H1 (cell line): ENCODE data around the gene IFT43. TPM values are rescaled to one million over a fixed set of nuclear protein-coding genes. Genes with fewer than 3 reads are reported as not detected.

Experiments used
- CREB1 ChIP-seq: IDR thresholded peaks from 2 replicates; pipeline ENCODE4 v1.6.1; 2012; ENCODE audit warnings: inconsistent platforms
- POLR2AphosphoS5 ChIP-seq: IDR thresholded peaks from 2 replicates; pipeline ENCODE4 v1.6.1; 2011; ENCODE audit warnings: low read depth, low read length
- SP1 ChIP-seq: IDR thresholded peaks from 2 replicates; pipeline ENCODE4 v1.6.1; 2011; ENCODE audit warnings: low read depth, low read length
- TAF7 ChIP-seq: optimal IDR thresholded peaks from 2 replicates; pipeline ENCODE3; 2011; ENCODE audit warnings: low read depth, mild to moderate bottlenecking, inconsistent platforms, low read length, moderate library complexity, borderline replicate concordance
- YY1 ChIP-seq: IDR thresholded peaks from 2 replicates; pipeline ENCODE4 v1.6.1; 2011; ENCODE audit warnings: low read depth, mild to moderate bottlenecking, low read length
- polyA plus RNA-seq, 7 experiments: library from polyadenylated mRNA; depleted of rRNA in 3 of 7; stranded (reverse) in 5 of 7; unstranded in 2 of 7; fragments of >200 nt in 5 of 7; fragments of 200-250 nt in 2 of 7; gene quantifications; 1 replicate in 5 of 7; 2 replicates in 1 of 7; 4 replicates in 1 of 7; pipeline versions ENCODE4 v1.2.1 to v1.2.3, GENCODE V29; 2011 to 2013; ENCODE audit warnings: missing spikeins in 2 of 7, mixed read lengths in 2 of 7
- total RNA-seq: library from RNA; stranded (reverse); fragmentation: NEBNext Ultra II Directional; extraction: Animal tissue kit (Norgen Biotek cat#: 25700); gene quantifications from 2 replicates; pipeline ENCODE4 v1.2.1, GENCODE V29; 2021
- TF ChIP-seq, protein P1 (sequence below), 3 experiments: IDR thresholded peaks; 1 replicate in 2 of 3; 2 replicates in 1 of 3; pipeline versions ENCODE4 v1.5.1 to v1.6.1; 2011; ENCODE audit warnings: low read length in 3 of 3, mild to moderate bottlenecking in 3 of 3, inconsistent platforms in 2 of 3, low read depth in 1 of 3, moderate library complexity in 1 of 3; ENCODE audit not compliant: insufficient read depth in 1 of 3; ENCODE audit errors: control extremely low read depth in 1 of 3

Gene IFT43
- total and polyA plus RNA-seq, 2 of the 8 experiments (the other 6 are each of a cell fraction or from before 2014, with no cell fraction given), result 17.0 to 20.8 TPM

DNA sequence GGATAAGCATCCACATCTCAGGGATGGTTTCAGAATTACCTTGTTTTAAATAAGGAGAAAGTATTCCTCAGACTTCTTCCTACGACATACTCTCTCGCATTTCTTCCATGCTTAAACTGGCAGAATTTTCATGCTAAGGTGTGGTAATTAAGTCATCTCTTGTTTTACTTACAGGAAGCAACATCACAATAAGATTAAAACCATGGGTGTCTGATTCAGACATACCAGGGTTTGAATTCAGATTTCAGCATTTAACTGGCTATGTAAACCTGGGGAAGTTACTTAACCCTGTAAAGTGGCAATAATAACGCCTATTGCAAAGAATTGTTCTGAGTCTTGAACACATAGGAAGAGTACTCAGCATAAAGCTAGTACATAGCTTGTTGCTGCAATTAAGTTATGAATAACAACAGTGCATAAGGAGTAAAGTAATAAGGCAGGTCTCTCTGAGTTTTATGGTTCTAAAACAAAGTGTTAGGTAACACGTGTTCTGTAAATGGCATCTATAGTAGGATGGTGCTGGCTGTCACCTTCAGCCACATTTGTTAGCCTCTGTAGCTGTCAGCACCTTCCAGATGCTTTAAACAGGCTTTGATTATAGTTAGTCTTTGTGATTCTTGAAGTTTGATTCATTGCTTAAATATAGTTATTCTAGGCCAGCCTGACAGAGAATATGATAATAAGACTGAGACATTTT is 38.8 kb downstream of the IFT43 start (continued):
- TF ChIP-seq, protein P1, sequence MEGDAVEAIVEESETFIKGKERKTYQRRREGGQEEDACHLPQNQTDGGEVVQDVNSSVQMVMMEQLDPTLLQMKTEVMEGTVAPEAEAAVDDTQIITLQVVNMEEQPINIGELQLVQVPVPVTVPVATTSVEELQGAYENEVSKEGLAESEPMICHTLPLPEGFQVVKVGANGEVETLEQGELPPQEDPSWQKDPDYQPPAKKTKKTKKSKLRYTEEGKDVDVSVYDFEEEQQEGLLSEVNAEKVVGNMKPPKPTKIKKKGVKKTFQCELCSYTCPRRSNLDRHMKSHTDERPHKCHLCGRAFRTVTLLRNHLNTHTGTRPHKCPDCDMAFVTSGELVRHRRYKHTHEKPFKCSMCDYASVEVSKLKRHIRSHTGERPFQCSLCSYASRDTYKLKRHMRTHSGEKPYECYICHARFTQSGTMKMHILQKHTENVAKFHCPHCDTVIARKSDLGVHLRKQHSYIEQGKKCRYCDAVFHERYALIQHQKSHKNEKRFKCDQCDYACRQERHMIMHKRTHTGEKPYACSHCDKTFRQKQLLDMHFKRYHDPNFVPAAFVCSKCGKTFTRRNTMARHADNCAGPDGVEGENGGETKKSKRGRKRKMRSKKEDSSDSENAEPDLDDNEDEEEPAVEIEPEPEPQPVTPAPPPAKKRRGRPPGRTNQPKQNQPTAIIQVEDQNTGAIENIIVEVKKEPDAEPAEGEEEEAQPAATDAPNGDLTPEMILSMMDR (IDR thresholded peaks at IDR 0.05; ENCODE audit: control extremely low read depth in 1 of 3, insufficient read depth in 1 of 3, low read depth in 1 of 3, low read length in 3 of 3), result no peak
- TF ChIP-seq SP1, result no peak
- no peak for TF ChIP-seq CREB1
- TF ChIP-seq TAF7, result no peak
- no peak for TF ChIP-seq YY1
- no peak for TF ChIP-seq POLR2AphosphoS5
